ENCODE results near the gene ECPAS. TPM values are rescaled to one million over a fixed set of nuclear protein-coding genes. Genes with fewer than 3 reads are reported as not detected.

ECPAS gene
- total RNA-seq, 1 donor from 2014 or later = 117 TPM

DNA sequence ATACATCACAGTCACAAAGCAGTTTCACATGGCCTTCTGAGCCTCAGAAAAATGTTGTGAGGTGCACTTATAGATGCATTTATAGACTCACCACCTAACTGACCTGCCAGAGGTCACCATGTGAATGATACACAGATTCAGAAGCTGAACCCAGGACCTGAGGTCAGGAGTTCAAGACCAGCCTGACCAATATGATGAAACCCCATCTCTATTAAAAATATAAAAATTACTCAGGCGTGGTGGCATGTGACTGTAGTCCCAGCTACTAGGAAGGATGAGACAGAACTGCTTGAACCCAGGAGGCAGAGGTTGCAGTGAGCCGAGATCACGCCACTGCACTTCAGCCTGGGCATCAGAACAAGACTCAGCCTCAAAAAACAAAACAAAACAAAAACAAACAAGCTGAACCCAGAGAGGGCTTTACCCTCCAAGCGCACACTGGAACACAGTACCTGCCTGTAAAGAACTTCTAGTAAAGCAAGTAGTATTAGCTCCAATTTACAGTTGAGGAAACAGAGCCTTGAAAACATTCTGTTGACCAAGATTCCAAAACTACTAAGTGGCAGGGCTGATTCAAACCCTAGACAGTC lies 16.3 kb downstream of the ECPAS start:
- Mint-ChIP-seq H3K9me3 (ENCODE audit: low read depth) (peaks cover 3% of the 10 kb centered on the region), H3K27ac (peak overlapping the region; percentile 2), H3K27me3 (no peaks in the 10 kb centered on the region), H3K36me3 (ENCODE audit: insufficient read depth) (peaks cover 5% of the 10 kb centered on the region), H3K4me3 (ENCODE audit: low read depth) (no peak overlapping the region), H3K4me1 (ENCODE audit: low read depth) (peaks cover 16% of the 10 kb centered on the region)
- TF ChIP-seq, protein P1, sequence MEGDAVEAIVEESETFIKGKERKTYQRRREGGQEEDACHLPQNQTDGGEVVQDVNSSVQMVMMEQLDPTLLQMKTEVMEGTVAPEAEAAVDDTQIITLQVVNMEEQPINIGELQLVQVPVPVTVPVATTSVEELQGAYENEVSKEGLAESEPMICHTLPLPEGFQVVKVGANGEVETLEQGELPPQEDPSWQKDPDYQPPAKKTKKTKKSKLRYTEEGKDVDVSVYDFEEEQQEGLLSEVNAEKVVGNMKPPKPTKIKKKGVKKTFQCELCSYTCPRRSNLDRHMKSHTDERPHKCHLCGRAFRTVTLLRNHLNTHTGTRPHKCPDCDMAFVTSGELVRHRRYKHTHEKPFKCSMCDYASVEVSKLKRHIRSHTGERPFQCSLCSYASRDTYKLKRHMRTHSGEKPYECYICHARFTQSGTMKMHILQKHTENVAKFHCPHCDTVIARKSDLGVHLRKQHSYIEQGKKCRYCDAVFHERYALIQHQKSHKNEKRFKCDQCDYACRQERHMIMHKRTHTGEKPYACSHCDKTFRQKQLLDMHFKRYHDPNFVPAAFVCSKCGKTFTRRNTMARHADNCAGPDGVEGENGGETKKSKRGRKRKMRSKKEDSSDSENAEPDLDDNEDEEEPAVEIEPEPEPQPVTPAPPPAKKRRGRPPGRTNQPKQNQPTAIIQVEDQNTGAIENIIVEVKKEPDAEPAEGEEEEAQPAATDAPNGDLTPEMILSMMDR (IDR thresholded peaks at IDR 0.05; ENCODE audit: unreplicated experiment) = no peak
- DNase-seq (ENCODE audit: low spot score, unreplicated experiment) = no peak

DNA sequence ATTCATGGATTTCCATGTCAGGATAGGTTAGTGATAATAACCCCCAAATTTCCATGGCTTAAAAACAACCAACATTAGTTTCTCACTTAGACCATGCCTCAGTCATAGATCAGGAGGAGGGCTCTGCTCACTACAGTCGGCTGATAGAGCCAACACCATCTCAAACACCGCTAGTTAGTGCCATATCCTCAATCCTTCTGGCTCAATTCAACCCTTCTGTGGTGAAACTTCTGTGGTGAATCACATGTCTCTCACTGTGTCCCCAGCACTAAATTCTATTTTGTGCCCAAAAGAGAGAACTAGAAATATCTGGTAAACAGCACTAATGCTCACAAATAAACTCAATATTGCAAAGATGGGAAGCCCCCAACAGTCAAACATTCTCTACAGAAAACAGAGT lies 21.1 kb downstream of the ECPAS start:
- DNase-seq (ENCODE audit: low spot score, unreplicated experiment) = no peak
- Mint-ChIP-seq H3K27ac (no peak overlapping the region), H3K4me3 (ENCODE audit: low read depth) (no peak overlapping the region), H3K36me3 (ENCODE audit: insufficient read depth) (peaks cover 18% of the 10 kb centered on the region), H3K9me3 (ENCODE audit: low read depth) (peaks cover 14% of the 10 kb centered on the region), H3K27me3 (no peaks in the 10 kb centered on the region), H3K4me1 (ENCODE audit: low read depth) (peaks cover 27% of the 10 kb centered on the region)
- TF ChIP-seq, protein P1 (IDR thresholded peaks at IDR 0.05; ENCODE audit: unreplicated experiment) = no peak

DNA sequence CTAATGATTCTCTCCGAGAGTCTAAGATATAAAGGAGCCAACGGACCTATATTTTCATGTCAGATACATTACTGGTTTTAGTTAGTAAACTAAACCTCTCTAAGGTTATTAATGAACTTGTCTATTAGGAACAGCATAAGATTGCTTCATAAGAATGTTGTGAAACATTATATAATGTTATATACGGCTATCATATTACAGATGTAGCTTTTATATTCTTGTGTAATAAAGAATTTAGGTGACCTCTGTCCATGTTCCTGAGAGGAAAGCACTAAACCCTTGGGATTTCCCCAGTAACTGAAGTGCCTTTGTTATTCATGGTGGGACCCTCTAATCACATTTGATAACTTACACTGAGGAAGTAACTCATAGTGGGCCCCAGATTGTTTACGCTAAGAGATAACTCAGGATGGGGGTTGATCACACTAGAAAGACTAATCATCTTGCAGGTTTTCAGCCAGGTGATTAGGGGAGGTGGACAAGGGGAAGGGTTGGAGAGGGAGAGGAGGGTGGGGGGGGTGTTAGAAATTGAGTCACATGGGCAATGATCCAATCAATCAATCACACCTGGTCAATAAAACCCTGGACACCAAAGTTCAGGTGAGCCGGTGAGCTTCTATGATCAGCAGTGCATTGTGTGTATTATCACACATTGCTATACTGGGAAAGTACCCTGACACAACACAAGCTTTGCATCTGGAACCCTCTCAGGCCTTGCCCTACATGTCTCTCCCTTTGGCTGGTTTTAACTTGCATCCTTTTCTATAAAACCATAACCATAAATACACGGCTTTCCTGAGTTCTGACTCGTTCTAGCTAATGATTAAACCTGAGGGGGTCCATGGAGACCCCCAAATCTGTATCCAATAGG lies 25.8 kb downstream of the ECPAS start:
- no peaks in the 10 kb centered on the region for H3K27me3 Mint-ChIP-seq
- TF ChIP-seq, protein P1 (IDR thresholded peaks at IDR 0.05; ENCODE audit: unreplicated experiment) = no peak
- H3K9me3 Mint-ChIP-seq (ENCODE audit: low read depth) = peaks cover 14% of the 10 kb centered on the region
- H3K36me3 Mint-ChIP-seq (ENCODE audit: insufficient read depth) = peaks cover 15% of the 10 kb centered on the region
- no peak for DNase-seq (ENCODE audit: low spot score, unreplicated experiment)
- H3K4me3 Mint-ChIP-seq (ENCODE audit: low read depth) = no peak overlapping the region
- peaks cover 48% of the 10 kb centered on the region for H3K4me1 Mint-ChIP-seq (ENCODE audit: low read depth)
- H3K27ac Mint-ChIP-seq = peak overlapping the region; percentile 70

DNA sequence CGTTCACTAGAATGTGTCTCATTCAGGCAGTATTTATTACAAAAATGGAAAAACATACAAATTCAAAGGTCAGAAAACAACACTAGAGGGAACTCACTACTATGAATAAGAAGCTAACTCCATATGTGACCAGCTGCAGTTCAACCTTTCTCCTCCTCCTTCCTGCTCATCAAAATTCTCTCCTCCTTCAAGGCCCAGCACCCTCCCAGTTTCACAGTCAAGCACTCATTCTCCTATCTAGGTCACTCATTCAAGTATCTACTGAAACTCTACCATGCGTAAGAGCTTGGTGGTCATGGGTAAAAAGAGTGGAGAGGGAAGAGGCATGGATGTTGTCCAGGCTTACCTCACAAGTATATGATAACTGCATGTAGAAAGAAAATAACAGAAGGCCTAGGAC lies 27.7 kb downstream of the ECPAS start:
- H3K4me3 Mint-ChIP-seq (ENCODE audit: low read depth) = no peak overlapping the region
- H3K36me3 Mint-ChIP-seq (ENCODE audit: insufficient read depth) = peaks cover 5% of the 10 kb centered on the region
- no peaks in the 10 kb centered on the region for H3K27me3 Mint-ChIP-seq
- peaks cover 54% of the 10 kb centered on the region for H3K4me1 Mint-ChIP-seq (ENCODE audit: low read depth)
- TF ChIP-seq, protein P1 (IDR thresholded peaks at IDR 0.05; ENCODE audit: unreplicated experiment) = no peak
- H3K9me3 Mint-ChIP-seq (ENCODE audit: low read depth) = peaks cover 1% of the 10 kb centered on the region
- no peak for DNase-seq (ENCODE audit: low spot score, unreplicated experiment)
- peak overlapping the region; percentile 3 for H3K27ac Mint-ChIP-seq

DNA sequence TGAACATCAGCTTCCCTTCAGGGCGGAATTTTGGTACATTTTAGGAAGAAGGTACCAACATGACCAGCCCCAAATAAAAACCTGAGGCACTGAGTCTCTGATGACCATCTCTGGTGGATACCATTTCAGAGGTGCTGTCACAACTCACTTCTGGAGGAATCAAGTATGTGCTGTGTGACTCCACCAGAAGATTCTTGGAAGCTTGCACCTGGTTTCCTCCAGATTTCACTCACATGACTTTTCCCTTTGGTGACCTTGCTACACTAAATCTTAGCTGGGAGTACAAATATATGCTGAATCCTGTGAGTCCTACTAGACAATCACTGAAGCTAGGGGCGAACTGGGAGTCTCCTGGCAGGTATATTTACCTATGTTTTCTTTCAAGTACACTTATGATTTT lies 28.5 kb downstream of the ECPAS start:
- peaks cover 57% of the 10 kb centered on the region for H3K4me1 Mint-ChIP-seq (ENCODE audit: low read depth)
- H3K27ac Mint-ChIP-seq = peak overlapping the region; percentile 56
- no peaks in the 10 kb centered on the region for H3K27me3 Mint-ChIP-seq
- TF ChIP-seq, protein P1 (IDR thresholded peaks at IDR 0.05; ENCODE audit: unreplicated experiment) = no peak
- H3K9me3 Mint-ChIP-seq (ENCODE audit: low read depth) = no peaks in the 10 kb centered on the region
- peaks cover 1% of the 10 kb centered on the region for H3K36me3 Mint-ChIP-seq (ENCODE audit: insufficient read depth)
- H3K4me3 Mint-ChIP-seq (ENCODE audit: low read depth) = no peak overlapping the region
- DNase-seq (ENCODE audit: low spot score, unreplicated experiment) = no peak
